T follicular helper cell (primary cell): ENCODE results near the gene KPNB1.
A peak's percentile ranks its signal among the peaks of the same experiment; 100 is the strongest.

Experiments used
- DNase-seq: peaks from one replicate; pipeline ENCODE4 v3.0.0-alpha.2; 2020; ENCODE audit warnings: low read depth
- total RNA-seq, 2 experiments: gene quantifications; one replicate each; lab custom pipeline; 2026; lab: John Stamatoyannopoulos, UW

KPNB1 gene
- 376 to 1,013 reads per million in 2 experiments for total RNA-seq

- DNase-seq, result peak; percentile 96
Observed at GRCh38 chr17:47649153-47649971, at the start of gene KPNB1. Gene KPNB1 (plus strand): TSS chr17:47649919. CDS start chr17:47650245, 326 bp downstream.

GRCh38 chr17:47603830-47604597 lies 45.7 kb upstream of the KPNB1 start:
- no peak for DNase-seq

- DNase-seq, result no peak
Observed at GRCh38 chr17:47604598-47604927, 45.2 kb upstream of the KPNB1 start.

- no peak for DNase-seq
Observed at GRCh38 chr17:47605011-47605410, 44.7 kb upstream of the KPNB1 start.

GRCh38 chr17:47607481-47607880 lies 42.2 kb upstream of the KPNB1 start:
- DNase-seq, result no peak

GRCh38 chr17:47611372-47612350 lies 38.1 kb upstream of the KPNB1 start:
- DNase-seq, result no peak

GRCh38 chr17:47615766-47616424 lies 33.8 kb upstream of the KPNB1 start:
- no peak for DNase-seq

GRCh38 chr17:47618410-47618809 lies 31.3 kb upstream of the KPNB1 start:
- DNase-seq, result no peak

GRCh38 chr17:47620503-47621245 lies 29.0 kb upstream of the KPNB1 start:
- no peak for DNase-seq

GRCh38 chr17:47621293-47622179 lies 28.2 kb upstream of the KPNB1 start:
- no peak for DNase-seq

GRCh38 chr17:47622180-47622549 lies 27.6 kb upstream of the KPNB1 start:
- no peak for DNase-seq

- DNase-seq, result no peak
Observed at GRCh38 chr17:47624727-47625068, 25.0 kb upstream of the KPNB1 start.

GRCh38 chr17:47628014-47628566 lies 21.6 kb upstream of the KPNB1 start:
- no peak for DNase-seq

- no peak for DNase-seq
Observed at GRCh38 chr17:47629826-47630225, 19.9 kb upstream of the KPNB1 start.

GRCh38 chr17:47630614-47631013 lies 19.1 kb upstream of the KPNB1 start:
- no peak for DNase-seq

GRCh38 chr17:47632991-47633390 lies 16.7 kb upstream of the KPNB1 start:
- no peak for DNase-seq

- DNase-seq, result no peak
Observed at GRCh38 chr17:47633996-47634395, 15.7 kb upstream of the KPNB1 start.

- no peak for DNase-seq
Observed at GRCh38 chr17:47634870-47635269, 14.8 kb upstream of the KPNB1 start.

GRCh38 chr17:47635734-47636133 lies 14.0 kb upstream of the KPNB1 start:
- no peak for DNase-seq
